AG20443 (cell line): ENCODE measurements around the gene ZFP91.
A peak's percentile ranks its signal among the peaks of the same experiment; 100 is the strongest.
"Not testable (repeated sequence)": the region's sequence is repeated elsewhere in the genome, so short reads cannot be mapped to it uniquely, and the experiment has no call there.

ENCODE experiments used
- DNase-seq: peaks from one replicate; pipeline ENCODE4 v3.0.0; 2012; ENCODE audit warnings: low spot score, mixed read lengths

Gene ZFP91, protein sequence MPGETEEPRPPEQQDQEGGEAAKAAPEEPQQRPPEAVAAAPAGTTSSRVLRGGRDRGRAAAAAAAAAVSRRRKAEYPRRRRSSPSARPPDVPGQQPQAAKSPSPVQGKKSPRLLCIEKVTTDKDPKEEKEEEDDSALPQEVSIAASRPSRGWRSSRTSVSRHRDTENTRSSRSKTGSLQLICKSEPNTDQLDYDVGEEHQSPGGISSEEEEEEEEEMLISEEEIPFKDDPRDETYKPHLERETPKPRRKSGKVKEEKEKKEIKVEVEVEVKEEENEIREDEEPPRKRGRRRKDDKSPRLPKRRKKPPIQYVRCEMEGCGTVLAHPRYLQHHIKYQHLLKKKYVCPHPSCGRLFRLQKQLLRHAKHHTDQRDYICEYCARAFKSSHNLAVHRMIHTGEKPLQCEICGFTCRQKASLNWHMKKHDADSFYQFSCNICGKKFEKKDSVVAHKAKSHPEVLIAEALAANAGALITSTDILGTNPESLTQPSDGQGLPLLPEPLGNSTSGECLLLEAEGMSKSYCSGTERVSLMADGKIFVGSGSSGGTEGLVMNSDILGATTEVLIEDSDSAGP

GRCh38 chr11:58578635-58579191, at the start of gene ZFP91:
Gene ZFP91 (plus strand): TSS chr11:58579063. CDS start chr11:58579282, 219 bp downstream.
- DNase-seq = peak; percentile 93

- DNase-seq = no peak
Observed at GRCh38 chr11:58530236-58530635, 48.6 kb upstream of the ZFP91 start.

- no peak for DNase-seq
Observed at GRCh38 chr11:58531865-58532341, 47.0 kb upstream of the ZFP91 start.

DNA sequence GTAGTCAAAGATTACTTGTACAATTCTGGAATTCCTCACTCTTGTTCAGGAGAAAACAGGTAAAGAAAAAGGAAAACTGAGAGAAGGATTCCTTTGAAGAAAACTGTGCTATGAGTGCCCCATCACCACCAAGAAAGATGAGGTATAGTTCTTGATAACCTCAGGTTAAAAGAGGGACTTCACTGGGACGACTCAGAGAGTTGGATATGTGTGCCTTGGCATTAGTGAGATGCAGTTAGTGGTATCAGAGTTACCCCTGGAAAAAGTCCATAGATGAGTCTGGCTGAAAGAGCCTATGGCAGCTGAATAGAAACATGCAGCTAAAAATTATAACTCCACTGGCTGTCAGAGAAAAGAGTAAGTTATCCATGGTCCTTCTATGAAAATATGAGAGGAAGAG, 32.0 kb upstream of the ZFP91 start:
- no peak for DNase-seq

- DNase-seq = no peak
Observed at GRCh38 chr11:58549644-58550043, 29.2 kb upstream of the ZFP91 start.

- no peak for DNase-seq
Observed at GRCh38 chr11:58560842-58561241, 18.0 kb upstream of the ZFP91 start.

DNA sequence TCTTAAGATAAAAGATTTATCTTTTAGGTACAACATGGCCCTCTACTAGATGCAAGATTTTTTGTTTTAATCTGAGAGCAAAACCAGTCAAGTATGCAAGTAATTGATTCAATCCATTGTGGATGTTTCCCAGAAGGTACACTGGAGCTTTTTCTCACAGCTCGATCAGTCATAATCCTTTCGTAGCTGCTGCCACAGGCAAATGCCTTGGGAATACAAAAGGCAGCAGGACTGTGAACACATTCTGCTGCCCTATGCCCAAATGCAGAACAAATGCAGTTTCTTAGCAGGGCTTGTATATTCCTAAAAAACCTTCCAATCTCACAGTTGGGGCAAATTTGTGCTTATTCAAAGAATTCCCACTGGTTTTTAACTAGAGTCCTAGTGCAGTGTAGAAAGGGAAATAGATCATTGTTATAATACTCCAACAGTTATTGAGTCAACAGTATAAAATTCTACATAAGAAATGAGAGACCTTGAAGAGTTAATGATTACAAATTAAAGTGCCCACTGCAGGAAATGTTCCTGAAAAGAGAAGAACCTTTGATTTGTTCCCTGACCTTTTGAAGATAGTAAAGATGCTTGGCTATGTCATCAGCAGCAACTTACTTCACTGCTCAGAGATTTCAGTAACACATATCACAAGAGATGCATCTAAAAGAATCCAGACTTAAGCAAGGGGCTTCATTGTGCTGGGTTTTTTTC, 17.3 kb upstream of the ZFP91 start:
- DNase-seq = no peak

GRCh38 chr11:58562375-58562800, 16.5 kb upstream of the ZFP91 start:
- no peak for DNase-seq

GRCh38 chr11:58564231-58564630, 14.6 kb upstream of the ZFP91 start:
- no peak for DNase-seq

DNA sequence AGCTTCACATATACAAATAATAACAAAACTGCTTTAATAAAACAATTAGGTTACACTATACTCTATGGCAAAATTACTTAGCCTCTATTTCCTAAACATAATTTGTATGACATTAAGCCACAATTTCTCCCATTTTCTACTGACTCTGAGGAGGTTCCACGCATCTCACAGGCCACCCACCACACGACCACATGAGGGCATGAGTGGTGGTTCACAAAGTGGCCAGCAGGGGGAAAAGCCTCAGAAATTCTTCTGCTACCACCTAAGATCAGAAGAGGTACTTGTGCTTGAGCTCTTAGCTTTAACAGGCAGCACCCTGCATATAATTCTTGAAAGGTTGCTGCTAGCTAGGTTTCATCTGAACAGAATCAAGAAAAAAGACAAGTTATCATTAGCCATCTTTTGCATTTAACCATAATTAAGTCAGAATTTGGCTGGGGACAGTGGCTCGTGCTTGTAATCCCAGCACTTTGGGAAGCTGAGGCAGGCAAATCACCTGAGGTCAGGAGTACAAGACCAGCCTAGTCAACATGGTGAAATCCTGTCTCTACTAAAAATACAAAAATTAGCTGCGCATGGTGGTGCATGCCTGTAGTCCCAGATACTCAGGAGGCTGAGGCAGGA, 10.9 kb upstream of the ZFP91 start:
- DNase-seq = peak; percentile 39

DNA sequence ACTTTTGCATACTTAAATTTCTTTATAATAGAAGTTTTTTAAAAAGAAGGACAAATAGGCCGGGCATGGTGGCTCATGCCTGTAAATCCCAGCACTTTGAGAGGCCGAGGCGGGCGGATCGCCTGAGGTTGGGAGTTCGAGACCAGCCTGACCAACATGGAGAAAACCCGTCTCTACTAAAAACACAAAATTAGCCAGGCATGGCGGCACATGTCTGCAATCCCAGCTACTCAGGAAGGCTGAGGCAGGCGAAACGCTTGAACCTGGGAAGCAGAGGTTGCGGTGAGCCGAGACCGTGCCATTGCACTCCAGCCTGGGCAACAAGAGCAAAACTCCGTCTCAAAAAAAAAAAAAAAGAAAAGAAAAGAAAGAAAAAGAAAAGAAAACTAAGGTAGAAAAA, 6.0 kb upstream of the ZFP91 start:
- DNase-seq = not testable (repeated sequence)

DNA sequence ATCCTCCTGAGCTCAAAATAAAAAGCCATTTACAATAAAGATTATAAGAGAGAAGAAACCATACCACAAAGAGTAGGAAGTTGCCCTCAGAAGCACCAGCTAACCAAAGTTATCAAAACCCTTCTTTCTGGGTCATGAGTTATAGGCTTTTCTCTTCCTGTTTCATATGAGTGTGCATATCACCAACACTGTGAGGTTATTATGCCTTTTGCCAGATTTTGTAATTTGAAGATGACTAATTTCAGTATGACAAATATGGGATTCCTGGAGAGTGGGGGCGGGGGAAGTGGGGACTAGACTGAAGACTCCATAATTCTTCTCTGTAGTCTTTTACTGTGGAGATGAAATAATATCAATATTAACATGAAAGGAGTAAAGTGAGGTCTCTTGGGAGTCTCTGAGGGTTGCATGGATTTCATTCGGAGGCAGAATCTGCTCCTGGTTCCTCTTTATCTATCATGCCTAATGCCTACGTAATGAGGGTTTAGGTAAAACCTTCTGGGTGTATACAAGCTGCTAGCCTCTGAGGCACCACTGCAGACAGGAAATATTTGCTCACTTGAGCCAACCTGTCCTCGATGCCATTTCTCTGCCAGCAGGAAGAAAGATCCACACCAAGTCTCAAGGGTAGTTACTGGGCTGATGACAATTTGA, 5.3 kb upstream of the ZFP91 start:
- DNase-seq = peak; percentile 63

DNA sequence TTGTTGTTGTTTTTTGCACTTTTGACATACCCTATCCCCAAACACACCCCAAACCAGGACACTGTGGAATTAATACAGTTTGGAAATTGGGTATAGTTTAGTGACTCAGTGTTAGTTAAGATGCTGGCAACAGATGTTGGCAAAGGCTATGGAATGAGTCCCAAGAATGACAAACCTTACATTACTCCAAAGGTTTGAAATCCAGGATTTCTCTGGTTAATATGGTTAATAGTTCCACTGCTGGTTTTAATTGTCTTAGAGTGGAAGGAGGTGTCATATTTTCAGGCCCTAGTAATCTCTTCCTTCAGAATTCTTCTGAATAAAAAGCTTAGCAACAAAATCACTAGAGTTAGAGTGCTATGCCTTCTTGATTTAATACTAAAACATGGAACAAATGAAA, 4.0 kb upstream of the ZFP91 start:
- DNase-seq = peak; percentile 24

DNA sequence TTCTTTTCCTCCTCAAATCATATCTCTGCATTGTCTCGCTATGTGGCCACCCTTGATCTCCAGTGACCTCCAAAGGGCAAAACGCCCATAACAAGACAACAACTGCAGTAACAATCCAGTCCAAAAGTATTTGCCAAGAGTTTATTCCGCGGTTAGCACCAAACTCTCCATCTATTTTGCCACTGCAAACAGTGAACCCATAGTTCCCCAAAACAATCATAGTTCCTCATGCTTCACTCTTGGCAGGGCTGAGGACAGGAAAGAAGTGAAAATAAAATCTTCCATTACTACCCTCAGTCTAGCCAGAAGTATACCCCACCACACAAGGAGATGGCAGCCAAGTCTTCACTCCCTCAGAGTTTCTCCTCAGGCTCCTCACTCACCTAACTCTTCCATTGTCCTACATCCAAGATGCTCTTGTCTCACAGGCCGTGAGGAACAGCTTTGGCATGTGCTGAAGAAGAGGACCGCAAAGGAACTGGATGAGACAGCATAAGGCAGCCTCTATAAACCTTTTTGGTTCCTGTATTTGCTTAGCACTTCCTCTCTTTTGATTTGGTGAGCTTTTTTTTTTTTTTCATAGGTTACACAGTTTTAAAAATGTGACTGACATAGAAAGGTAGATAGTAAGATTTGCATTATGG, 3.4 kb upstream of the ZFP91 start, which contains the start of gene LPXN:
Gene LPXN, minus strand, starts transcription at position 480 of the 644 bp plus-strand sequence. Its CDS starts 84 bp downstream, at position 396.
- DNase-seq = peak; percentile 41

GRCh38 chr11:58576887-58577471, 1.9 kb upstream of the ZFP91 start:
- peak; percentile 9 for DNase-seq

- peak; percentile 30 for DNase-seq
Observed at GRCh38 chr11:58577555-58578135, 1.2 kb upstream of the ZFP91 start.

GRCh38 chr11:58578136-58578634, 678 bp upstream of the ZFP91 start:
- peak; percentile 83 for DNase-seq

DNA sequence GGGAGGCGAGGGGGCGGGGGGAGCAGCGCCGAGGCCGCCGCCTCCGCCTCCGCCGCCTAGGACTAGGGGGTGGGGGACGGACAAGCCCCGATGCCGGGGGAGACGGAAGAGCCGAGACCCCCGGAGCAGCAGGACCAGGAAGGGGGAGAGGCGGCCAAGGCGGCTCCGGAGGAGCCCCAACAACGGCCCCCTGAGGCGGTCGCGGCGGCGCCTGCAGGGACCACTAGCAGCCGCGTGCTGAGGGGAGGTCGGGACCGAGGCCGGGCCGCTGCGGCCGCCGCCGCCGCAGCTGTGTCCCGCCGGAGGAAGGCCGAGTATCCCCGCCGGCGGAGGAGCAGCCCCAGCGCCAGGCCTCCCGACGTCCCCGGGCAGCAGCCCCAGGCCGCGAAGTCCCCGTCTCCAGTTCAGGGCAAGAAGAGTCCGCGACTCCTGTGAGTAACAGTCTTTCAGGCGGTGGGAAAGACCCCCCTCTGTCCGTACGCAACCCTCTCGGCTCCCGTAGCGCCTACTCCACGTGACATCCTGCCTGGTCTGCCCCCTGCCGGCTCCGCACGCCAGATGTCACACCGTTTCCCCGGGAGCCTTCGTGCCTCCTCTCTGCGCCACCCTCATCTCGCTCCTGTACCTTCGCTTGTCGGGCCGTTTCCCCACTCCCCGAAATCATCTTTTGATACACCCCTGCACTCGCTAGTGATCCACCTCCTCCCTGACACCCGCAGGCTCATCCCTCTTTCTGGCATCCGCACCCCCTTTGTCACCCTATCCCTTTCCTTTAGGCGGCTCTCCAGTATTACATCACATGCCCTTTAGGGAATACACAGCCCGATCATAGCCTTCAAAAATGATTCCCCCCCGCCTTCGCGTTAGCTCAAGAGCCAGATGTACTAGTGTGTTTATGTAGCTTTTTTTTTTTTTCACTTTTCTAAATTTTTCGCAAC, 598 bp downstream of the ZFP91 start:
- DNase-seq = peak; percentile 88

GRCh38 chr11:58580311-58580710, 1.4 kb downstream of the ZFP91 start:
- no peak for DNase-seq
